Astrocyte (in vitro differentiated cells and primary cell): ENCODE data around the gene PKNOX2. TPM values are rescaled to one million over a fixed set of nuclear protein-coding genes. Genes with fewer than 3 reads are reported as not detected.

Experiments
- DNase-seq: peaks from one replicate; pipeline ENCODE4 v3.0.0-alpha.2; 2010; ENCODE audit warnings: low read depth
- FAIRE-seq: peaks from 2 replicates; lab custom pipeline; 2011; peaks lifted over from hg19 to GRCh38; lab: Jason Lieb, UNC
- H2AFZ ChIP-seq: 2 replicates; pipeline ENCODE4 v1.6.0; 2012; ENCODE audit warnings: low read depth, low read length, inconsistent platforms
- H3K27ac ChIP-seq: 2 replicates; pipeline ENCODE4 v1.5.1; 2011; ENCODE audit warnings: low read depth, low read length, inconsistent platforms
- H3K27me3 ChIP-seq: 2 replicates; pipeline ENCODE4 v1.6.0; 2011; ENCODE audit warnings: low read length, inconsistent platforms; ENCODE audit not compliant: insufficient read depth
- H3K36me3 ChIP-seq: 2 replicates; pipeline ENCODE4 v1.5.1; 2011; ENCODE audit warnings: low read length, inconsistent platforms; ENCODE audit not compliant: insufficient read depth
- H3K4me1 ChIP-seq: 2 replicates; pipeline ENCODE4 v1.5.1; 2011; ENCODE audit warnings: low read length, inconsistent platforms; ENCODE audit not compliant: insufficient read depth
- H3K4me2 ChIP-seq: 2 replicates; pipeline ENCODE4 v1.6.0; 2012; ENCODE audit warnings: low read length, inconsistent platforms
- H3K4me3 ChIP-seq: 2 replicates; pipeline ENCODE4 v1.5.1; 2011; ENCODE audit warnings: low read depth, mild to moderate bottlenecking, low read length, inconsistent platforms; ENCODE audit not compliant: insufficient read depth
- H3K79me2 ChIP-seq: 2 replicates; pipeline ENCODE4 v1.6.0; 2012; ENCODE audit warnings: mild to moderate bottlenecking, low read length, inconsistent platforms; ENCODE audit not compliant: insufficient read depth
- H3K9ac ChIP-seq: 2 replicates; pipeline ENCODE4 v1.6.0; 2012; ENCODE audit warnings: mild to moderate bottlenecking, low read length, inconsistent platforms
- H3K9me3 ChIP-seq: 2 replicates; pipeline ENCODE4 v1.5.1; 2012; ENCODE audit warnings: low read depth, mild to moderate bottlenecking, low read length, inconsistent platforms; ENCODE audit not compliant: insufficient read depth
- H4K20me1 ChIP-seq: 2 replicates; pipeline ENCODE4 v1.6.0; 2012; ENCODE audit warnings: low read length, inconsistent platforms; ENCODE audit not compliant: insufficient read depth
- H3K27ac Mint-ChIP-seq: one replicate; pipeline ENCODE4 v1.8.0; 2021; ENCODE audit warnings: mild to moderate bottlenecking, mixed read lengths; ENCODE audit not compliant: unreplicated experiment
- H3K27me3 Mint-ChIP-seq: one replicate; pipeline ENCODE4 v1.8.0; 2021; ENCODE audit warnings: low read depth, mixed read lengths; ENCODE audit not compliant: unreplicated experiment
- H3K36me3 Mint-ChIP-seq: one replicate; pipeline ENCODE4 v1.8.0; 2021; ENCODE audit warnings: low read depth, mixed read lengths; ENCODE audit not compliant: unreplicated experiment
- H3K4me1 Mint-ChIP-seq: one replicate; pipeline ENCODE4 v1.8.0; 2021; ENCODE audit warnings: low read depth, mixed read lengths; ENCODE audit not compliant: unreplicated experiment
- H3K4me3 Mint-ChIP-seq: one replicate; pipeline ENCODE4 v1.8.0; 2021; ENCODE audit warnings: mild to moderate bottlenecking, moderate library complexity, mixed read lengths; ENCODE audit not compliant: unreplicated experiment
- H3K9me3 Mint-ChIP-seq: one replicate; pipeline ENCODE4 v1.8.0; 2021; ENCODE audit warnings: mild to moderate bottlenecking, mixed read lengths; ENCODE audit not compliant: unreplicated experiment
- EZH2 ChIP-seq: IDR thresholded peaks from 2 replicates; pipeline ENCODE4 v1.6.1; 2012; ENCODE audit warnings: mild to moderate bottlenecking, low read length, inconsistent platforms; ENCODE audit not compliant: insufficient read depth
- total RNA-seq: library from RNA; stranded (reverse); gene quantifications from 2 replicates; pipeline ENCODE4 v1.2.1, GENCODE V29; 2021
- TF ChIP-seq, protein P1 (sequence below): IDR thresholded peaks from 2 replicates; pipeline ENCODE4 v1.5.1; 2011; ENCODE audit warnings: low read depth, mild to moderate bottlenecking, inconsistent platforms, low read length, moderate library complexity; ENCODE audit not compliant: insufficient read depth

Gene PKNOX2
- total RNA-seq, 1 donor from 2014 or later, result 53.4 TPM

DNA sequence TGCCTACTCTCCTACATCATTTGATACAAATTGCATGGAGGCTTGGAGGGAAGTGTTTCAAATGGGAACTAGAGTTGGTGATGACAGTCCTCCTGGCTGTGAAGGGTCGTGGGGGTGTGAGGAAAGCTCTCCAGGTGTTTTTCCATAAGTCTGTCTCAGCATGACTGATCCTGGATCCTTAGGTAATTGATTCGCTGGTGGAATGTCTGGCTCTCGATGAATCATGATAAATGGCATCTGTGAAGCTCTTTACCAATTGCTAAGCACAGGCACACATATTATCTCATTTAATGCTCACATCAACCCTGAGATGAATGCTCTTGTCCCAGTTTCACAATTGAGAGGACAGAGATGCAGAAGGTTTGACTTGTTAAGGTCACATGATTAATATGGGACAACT is 107.5 kb downstream of the PKNOX2 start:
- Histone ChIP-seq H3K4me2 (peak overlapping the region; percentile 50), H3K27ac (peak overlapping the region; percentile 57), H3K4me3 (no peak overlapping the region), H3K9me3 (no peaks in the 10 kb centered on the region), H3K79me2 (no peaks in the 10 kb centered on the region), H3K27me3 (no peaks in the 10 kb centered on the region), H3K9ac (peak overlapping the region; percentile 52), H2AFZ (no peak overlapping the region), H4K20me1 (no peaks in the 10 kb centered on the region), H3K36me3 (no peaks in the 10 kb centered on the region), H3K4me1 (peaks cover 66% of the 10 kb centered on the region)
- DNase-seq, result peak; percentile 66
- peaks cover 10% of the 10 kb centered on the region for H3K36me3 Mint-ChIP-seq
- FAIRE-seq, result no peak
- no peaks in the 10 kb centered on the region for H3K27me3 Mint-ChIP-seq
- peak overlapping the region; percentile 42 for H3K4me3 Mint-ChIP-seq
- H3K4me1 Mint-ChIP-seq, result peaks cover 48% of the 10 kb centered on the region
- no peaks in the 10 kb centered on the region for H3K9me3 Mint-ChIP-seq
- no peak for TF ChIP-seq EZH2
- TF ChIP-seq, protein P1, sequence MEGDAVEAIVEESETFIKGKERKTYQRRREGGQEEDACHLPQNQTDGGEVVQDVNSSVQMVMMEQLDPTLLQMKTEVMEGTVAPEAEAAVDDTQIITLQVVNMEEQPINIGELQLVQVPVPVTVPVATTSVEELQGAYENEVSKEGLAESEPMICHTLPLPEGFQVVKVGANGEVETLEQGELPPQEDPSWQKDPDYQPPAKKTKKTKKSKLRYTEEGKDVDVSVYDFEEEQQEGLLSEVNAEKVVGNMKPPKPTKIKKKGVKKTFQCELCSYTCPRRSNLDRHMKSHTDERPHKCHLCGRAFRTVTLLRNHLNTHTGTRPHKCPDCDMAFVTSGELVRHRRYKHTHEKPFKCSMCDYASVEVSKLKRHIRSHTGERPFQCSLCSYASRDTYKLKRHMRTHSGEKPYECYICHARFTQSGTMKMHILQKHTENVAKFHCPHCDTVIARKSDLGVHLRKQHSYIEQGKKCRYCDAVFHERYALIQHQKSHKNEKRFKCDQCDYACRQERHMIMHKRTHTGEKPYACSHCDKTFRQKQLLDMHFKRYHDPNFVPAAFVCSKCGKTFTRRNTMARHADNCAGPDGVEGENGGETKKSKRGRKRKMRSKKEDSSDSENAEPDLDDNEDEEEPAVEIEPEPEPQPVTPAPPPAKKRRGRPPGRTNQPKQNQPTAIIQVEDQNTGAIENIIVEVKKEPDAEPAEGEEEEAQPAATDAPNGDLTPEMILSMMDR, result no peak
- H3K27ac Mint-ChIP-seq, result peak overlapping the region; percentile 85

DNA sequence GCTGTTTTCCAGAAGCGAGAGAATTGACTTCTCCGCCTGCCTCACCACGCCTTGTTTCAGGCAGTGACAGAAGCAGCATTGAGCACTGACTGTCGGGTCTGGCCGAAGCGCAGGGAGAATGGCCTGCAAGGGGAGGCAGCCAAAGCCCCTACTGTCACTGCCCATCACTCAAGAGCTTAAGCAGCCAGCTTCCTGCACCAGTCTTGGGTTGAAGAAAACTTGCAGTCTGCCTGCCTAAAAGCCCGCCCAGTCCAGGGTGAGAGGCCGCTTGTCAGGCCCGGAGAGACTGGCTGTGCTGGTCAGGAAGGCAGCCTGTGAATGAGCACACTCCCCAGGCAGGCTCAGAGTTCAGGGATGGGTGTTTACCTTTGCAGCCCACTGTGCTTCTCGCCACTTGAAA is 108.3 kb downstream of the PKNOX2 start:
- Histone ChIP-seq H3K9me3 (no peaks in the 10 kb centered on the region), H2AFZ (no peak overlapping the region), H3K4me1 (peaks cover 66% of the 10 kb centered on the region), H4K20me1 (no peaks in the 10 kb centered on the region), H3K27ac (peak overlapping the region; percentile 57), H3K9ac (peak overlapping the region; percentile 52), H3K79me2 (no peaks in the 10 kb centered on the region), H3K27me3 (no peaks in the 10 kb centered on the region), H3K4me3 (no peak overlapping the region), H3K4me2 (peak overlapping the region; percentile 50), H3K36me3 (no peaks in the 10 kb centered on the region)
- FAIRE-seq (no peak), DNase-seq (no peak)
- Mint-ChIP-seq H3K27me3 (no peaks in the 10 kb centered on the region), H3K27ac (peak overlapping the region; percentile 85), H3K9me3 (no peaks in the 10 kb centered on the region), H3K36me3 (peaks cover 6% of the 10 kb centered on the region), H3K4me1 (peaks cover 41% of the 10 kb centered on the region), H3K4me3 (peak overlapping the region; percentile 20)
- TF ChIP-seq, protein P1, result no peak
- TF ChIP-seq EZH2, result no peak

DNA sequence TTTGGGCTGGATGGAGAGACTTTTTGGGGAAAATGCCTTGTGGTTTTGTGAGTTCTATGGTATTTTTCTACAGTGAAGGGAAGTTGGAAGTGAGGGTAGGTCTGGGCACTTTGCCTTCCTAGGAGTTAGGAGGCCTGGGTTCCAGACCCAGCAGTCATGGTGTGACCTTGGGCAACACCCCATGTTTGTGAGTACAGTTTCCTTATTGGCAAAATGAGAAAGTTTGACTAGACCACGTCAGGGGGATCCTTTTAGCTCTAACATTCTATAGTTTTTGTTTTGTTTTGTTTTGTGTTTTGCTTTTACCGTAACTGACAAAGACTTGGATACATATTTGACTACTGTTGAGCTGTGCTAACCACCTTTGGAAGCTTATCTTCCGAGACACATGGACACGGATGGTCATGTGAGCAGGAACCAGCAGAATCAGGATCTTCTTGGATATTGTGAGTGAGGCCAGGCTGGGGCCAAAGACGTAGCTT is 109.0 kb downstream of the PKNOX2 start:
- Histone ChIP-seq H3K4me2 (no peak overlapping the region), H3K4me1 (peaks cover 59% of the 10 kb centered on the region), H3K27ac (no peak overlapping the region), H3K9ac (no peak overlapping the region), H3K9me3 (no peaks in the 10 kb centered on the region), H3K4me3 (no peak overlapping the region), H2AFZ (no peak overlapping the region), H3K79me2 (no peaks in the 10 kb centered on the region), H3K27me3 (no peaks in the 10 kb centered on the region), H4K20me1 (no peaks in the 10 kb centered on the region), H3K36me3 (no peaks in the 10 kb centered on the region)
- TF ChIP-seq EZH2, result no peak
- TF ChIP-seq, protein P1, result no peak
- Mint-ChIP-seq H3K27ac (peak overlapping the region; percentile 85), H3K36me3 (peaks cover 5% of the 10 kb centered on the region), H3K9me3 (no peaks in the 10 kb centered on the region), H3K27me3 (no peaks in the 10 kb centered on the region), H3K4me1 (peaks cover 34% of the 10 kb centered on the region), H3K4me3 (no peak overlapping the region)
- no peak for DNase-seq
- FAIRE-seq, result no peak
